DOHH2 (cell line): ENCODE data around the gene ASTN1.

Experiments used
- H3F3A ChIP-seq: fragments of 200-600 bp; sonication (generic), shearing (Covaris generic); 2 replicates; pipeline ENCODE4 v1.6.0; 2016; ENCODE audit warnings: antibody characterized with exemption, mild to moderate bottlenecking; ENCODE audit not compliant: control insufficient read depth, insufficient read depth
- H3K27ac ChIP-seq: fragments of 200-600 bp; sonication (generic); 2 replicates; pipeline ENCODE4 v1.5.1; 2014; ENCODE audit warnings: low read depth, mild to moderate bottlenecking, low read length, moderate library complexity
- H3K27me3 ChIP-seq: fragments of 200-600 bp; sonication (generic); 2 replicates; pipeline ENCODE4 v1.6.1; 2014; ENCODE audit warnings: mild to moderate bottlenecking, low read length, mixed read lengths; ENCODE audit not compliant: control insufficient read depth
- H3K36me3 ChIP-seq: fragments of 200-600 bp; sonication (generic); 2 replicates; pipeline ENCODE4 v1.6.1; 2014; ENCODE audit warnings: mild to moderate bottlenecking, low read length, moderate library complexity, mixed read lengths; ENCODE audit not compliant: control insufficient read depth
- H3K4me1 ChIP-seq: fragments of 200-600 bp; sonication (generic); 2 replicates; pipeline ENCODE4 v1.6.1; 2014; ENCODE audit warnings: mild to moderate bottlenecking, low read length, mixed read lengths; ENCODE audit not compliant: control insufficient read depth
- H3K4me2 ChIP-seq: fragments of 200-600 bp; sonication (generic); 2 replicates; pipeline ENCODE4 v1.6.0; 2014; ENCODE audit warnings: mild to moderate bottlenecking, low read length, moderate library complexity
- H3K4me3 ChIP-seq: fragments of 200-600 bp; sonication (generic); 2 replicates; pipeline ENCODE4 v1.5.1; 2014; ENCODE audit warnings: mild to moderate bottlenecking, low read length, mixed read lengths
- H3K79me2 ChIP-seq: fragments of 200-600 bp; sonication (generic); 2 replicates; pipeline ENCODE4 v1.6.1; 2014; ENCODE audit warnings: mild to moderate bottlenecking, low read length, mixed read lengths; ENCODE audit not compliant: control insufficient read depth
- H3K9me2 ChIP-seq: fragments of 200-600 bp; sonication (generic); replicated peaks from 2 replicates; pipeline ENCODE4 v1.6.1; 2014; ENCODE audit warnings: mild to moderate bottlenecking, low read length, mixed read lengths; ENCODE audit not compliant: control insufficient read depth
- H3K9me3 ChIP-seq: fragments of 200-600 bp; sonication (generic); 2 replicates; pipeline ENCODE4 v1.6.1; 2014; ENCODE audit warnings: antibody characterized with exemption, low read length, mixed read lengths; ENCODE audit not compliant: control insufficient read depth, insufficient read depth
- H4K20me1 ChIP-seq: fragments of 200-600 bp; sonication (generic); 2 replicates; pipeline ENCODE4 v1.6.0; 2014; ENCODE audit warnings: low read depth, mild to moderate bottlenecking, antibody characterized with exemption, low read length, moderate library complexity; ENCODE audit not compliant: control insufficient read depth, insufficient read depth
- CTCF ChIP-seq: fragments of 200-600 bp; sonication (generic); IDR thresholded peaks from one replicate; pipeline ENCODE4 v1.5.1; 2014; ENCODE audit warnings: antibody characterized with exemption, mild to moderate bottlenecking, low read depth, low read length; ENCODE audit not compliant: poor library complexity, severe bottlenecking
- EZH2phosphoT487 ChIP-seq: fragments of 200-600 bp; sonication (generic); IDR thresholded peaks from 2 replicates; pipeline ENCODE4 v1.6.1; 2017; ENCODE audit warnings: borderline replicate concordance, mild to moderate bottlenecking, antibody characterized with exemption, low read length, moderate library complexity, mixed read lengths

The ASTN1 gene

DNA sequence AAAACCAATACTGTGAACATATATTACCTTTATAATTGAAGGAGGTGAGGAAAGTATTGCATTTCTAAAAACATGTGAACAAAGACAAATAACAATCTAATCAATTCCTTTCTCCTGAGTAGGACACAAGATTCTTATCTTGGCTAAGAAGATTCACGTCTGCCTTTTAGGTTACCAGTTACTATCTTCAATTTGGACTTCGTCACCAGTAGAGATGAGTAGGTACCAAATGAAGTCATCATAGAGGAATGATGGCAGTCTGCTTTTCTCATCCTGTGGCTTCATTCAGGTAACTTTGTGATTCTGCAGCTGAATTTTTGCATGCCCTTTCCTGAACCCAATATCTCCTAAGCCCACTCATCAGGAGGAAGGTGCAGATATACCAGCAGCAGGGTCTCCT, 32.4 kb downstream of the ASTN1 start:
- no peak overlapping the region for H3K4me2 ChIP-seq
- H3K9me2 ChIP-seq: no peaks in the 10 kb centered on the region
- no peaks in the 10 kb centered on the region for H3K79me2 ChIP-seq
- H3K27ac ChIP-seq: no peak overlapping the region
- H3K4me1 ChIP-seq: no peaks in the 10 kb centered on the region
- no peaks in the 10 kb centered on the region for H3K9me3 ChIP-seq
- H3K4me3 ChIP-seq: no peak overlapping the region
- no peaks in the 10 kb centered on the region for H3F3A ChIP-seq
- H3K27me3 ChIP-seq: no peaks in the 10 kb centered on the region
- H4K20me1 ChIP-seq: no peaks in the 10 kb centered on the region
- H3K36me3 ChIP-seq: no peaks in the 10 kb centered on the region
- no peak for TF ChIP-seq EZH2phosphoT487
- TF ChIP-seq CTCF: no peak

- H4K20me1 ChIP-seq: no peaks in the 10 kb centered on the region
- no peak overlapping the region for H3K27ac ChIP-seq
- no peaks in the 10 kb centered on the region for H3K79me2 ChIP-seq
- H3K9me2 ChIP-seq: no peaks in the 10 kb centered on the region
- H3K9me3 ChIP-seq: no peaks in the 10 kb centered on the region
- no peak overlapping the region for H3K4me2 ChIP-seq
- TF ChIP-seq EZH2phosphoT487 (no peak), CTCF (no peak)
- H3F3A ChIP-seq: no peaks in the 10 kb centered on the region
- H3K4me1 ChIP-seq: no peaks in the 10 kb centered on the region
- H3K36me3 ChIP-seq: no peaks in the 10 kb centered on the region
- no peak overlapping the region for H3K4me3 ChIP-seq
- no peaks in the 10 kb centered on the region for H3K27me3 ChIP-seq
Observed at GRCh38 chr1:177131723-177132122, 32.8 kb downstream of the ASTN1 start.

GRCh38 chr1:177130451-177130945, 34.0 kb downstream of the ASTN1 start:
- Histone ChIP-seq H3K4me1 (no peaks in the 10 kb centered on the region), H4K20me1 (no peaks in the 10 kb centered on the region), H3K9me2 (no peaks in the 10 kb centered on the region), H3K79me2 (no peaks in the 10 kb centered on the region), H3K27ac (no peak overlapping the region), H3K4me2 (no peak overlapping the region), H3K4me3 (no peak overlapping the region), H3K27me3 (no peaks in the 10 kb centered on the region), H3K36me3 (no peaks in the 10 kb centered on the region), H3F3A (no peaks in the 10 kb centered on the region), H3K9me3 (no peaks in the 10 kb centered on the region)
- TF ChIP-seq CTCF (no peak), EZH2phosphoT487 (no peak)
